Sigmoid colon (tissue), 3 donors: ENCODE measurements around the gene RPS16.

Experiments used
- POLR2A ChIP-seq, 2 donors: fragments of 450-650 bp; IDR thresholded peaks; one replicate each; pipeline ENCODE4 v1.6.1; 2016; ENCODE audit warnings: antibody characterized with exemption in 2 of 2, mild to moderate bottlenecking in 2 of 2, moderate library complexity in 2 of 2
- TF ChIP-seq, protein P1 (sequence below), 4 experiments: fragments of 450-650 bp in 3 of 4; fragments of 200-600 bp in 1 of 4; IDR thresholded peaks; one replicate each; pipeline ENCODE4 v1.5.1; 2016 to 2019; ENCODE audit warnings: antibody characterized with exemption in 4 of 4, mild to moderate bottlenecking in 3 of 4, moderate library complexity in 2 of 4

DNA sequence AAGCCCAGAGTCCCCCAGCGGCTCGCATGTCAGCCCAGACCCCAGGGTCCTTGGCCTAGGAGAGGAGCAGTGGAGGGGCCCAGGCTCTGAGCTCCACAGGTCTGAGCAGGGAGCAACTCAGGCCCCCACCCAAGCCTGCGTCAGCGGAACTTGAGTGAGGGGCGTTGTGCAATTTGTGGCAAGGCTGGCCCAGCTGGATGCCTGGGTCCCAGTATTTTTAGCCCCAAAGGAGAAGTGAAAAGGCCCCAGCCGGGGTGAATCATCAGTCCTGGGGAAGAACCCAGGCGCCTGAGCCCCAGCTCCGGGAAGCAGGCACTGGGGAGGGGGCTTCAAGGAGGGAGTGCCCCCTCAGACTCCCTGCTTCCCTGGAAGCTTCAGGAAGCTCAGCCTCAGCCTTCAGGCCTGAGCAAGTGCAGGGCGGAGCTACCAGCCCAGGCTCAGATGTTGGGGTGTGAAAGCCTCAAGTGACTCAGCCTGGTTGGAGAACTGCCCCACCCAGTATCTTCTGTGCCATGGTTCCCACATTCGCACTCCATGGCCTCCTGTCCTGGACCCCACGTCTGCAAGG, 37.4 kb downstream of the RPS16 start:
- TF ChIP-seq, protein P1, sequence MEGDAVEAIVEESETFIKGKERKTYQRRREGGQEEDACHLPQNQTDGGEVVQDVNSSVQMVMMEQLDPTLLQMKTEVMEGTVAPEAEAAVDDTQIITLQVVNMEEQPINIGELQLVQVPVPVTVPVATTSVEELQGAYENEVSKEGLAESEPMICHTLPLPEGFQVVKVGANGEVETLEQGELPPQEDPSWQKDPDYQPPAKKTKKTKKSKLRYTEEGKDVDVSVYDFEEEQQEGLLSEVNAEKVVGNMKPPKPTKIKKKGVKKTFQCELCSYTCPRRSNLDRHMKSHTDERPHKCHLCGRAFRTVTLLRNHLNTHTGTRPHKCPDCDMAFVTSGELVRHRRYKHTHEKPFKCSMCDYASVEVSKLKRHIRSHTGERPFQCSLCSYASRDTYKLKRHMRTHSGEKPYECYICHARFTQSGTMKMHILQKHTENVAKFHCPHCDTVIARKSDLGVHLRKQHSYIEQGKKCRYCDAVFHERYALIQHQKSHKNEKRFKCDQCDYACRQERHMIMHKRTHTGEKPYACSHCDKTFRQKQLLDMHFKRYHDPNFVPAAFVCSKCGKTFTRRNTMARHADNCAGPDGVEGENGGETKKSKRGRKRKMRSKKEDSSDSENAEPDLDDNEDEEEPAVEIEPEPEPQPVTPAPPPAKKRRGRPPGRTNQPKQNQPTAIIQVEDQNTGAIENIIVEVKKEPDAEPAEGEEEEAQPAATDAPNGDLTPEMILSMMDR (IDR thresholded peaks at IDR 0.05), result no peak
- TF ChIP-seq POLR2A (IDR thresholded peaks at IDR 0.05), result peak in 1 of 2 donors; percentile 41
